OCI-LY3 (cell line): ENCODE data around the gene LOXL1.

Experiments
- H2AFZ ChIP-seq: fragments of 200-600, 300-600 bp; shearing (Covaris generic); 2 replicates; pipeline ENCODE4 v1.6.0; 2014; ENCODE audit warnings: antibody characterized with exemption, low read depth, low read length
- H3K27ac ChIP-seq: fragments of 200-600, 300-600 bp; sonication (generic); 2 replicates; pipeline ENCODE4 v1.5.1; 2014; ENCODE audit warnings: mild to moderate bottlenecking, low read length, moderate library complexity, mixed read lengths
- H3K27me3 ChIP-seq: fragments of 200-600, 300-600 bp; sonication (generic); 2 replicates; pipeline ENCODE4 v1.6.1; 2014; ENCODE audit warnings: low read depth, low read length, mixed read lengths
- H3K36me3 ChIP-seq: fragments of 200-600, 300-600 bp; sonication (generic); replicated peaks from 2 replicates; pipeline ENCODE3; 2014; ENCODE audit warnings: low read depth, low read length, mixed read lengths
- H3K4me1 ChIP-seq: fragments of 300-600, 200-600 bp; sonication (generic); 2 replicates; pipeline ENCODE4 v1.6.1; 2014; ENCODE audit warnings: low read length, mixed read lengths
- H3K4me2 ChIP-seq: fragments of 200-600, 300-600 bp; sonication (generic); 2 replicates; pipeline ENCODE4 v1.6.1; 2014; ENCODE audit warnings: low read length, mixed read lengths
- H3K4me3 ChIP-seq: fragments of 300-600, 200-600 bp; sonication (generic); 2 replicates; pipeline ENCODE4 v1.5.1; 2014; ENCODE audit warnings: antibody characterized with exemption, mild to moderate bottlenecking, low read length, moderate library complexity
- H3K79me2 ChIP-seq: fragments of 300-600, 200-600 bp; shearing (Covaris generic); 2 replicates; pipeline ENCODE4 v1.6.1; 2014; ENCODE audit warnings: mild to moderate bottlenecking, low read length, mixed read lengths
- H3K9ac ChIP-seq: fragments of 300-600, 200-600 bp; shearing (Covaris generic); 2 replicates; pipeline ENCODE4 v1.6.0; 2014; ENCODE audit warnings: mild to moderate bottlenecking, low read length, moderate library complexity
- H3K9me3 ChIP-seq: fragments of 200-600, 300-600 bp; shearing (Covaris generic); 2 replicates; pipeline ENCODE4 v1.6.1; 2014; ENCODE audit warnings: low read length, mixed read lengths; ENCODE audit not compliant: insufficient read depth
- H4K20me1 ChIP-seq: fragments of 200-600, 300-600 bp; sonication (generic); 2 replicates; pipeline ENCODE4 v1.6.1; 2016; ENCODE audit warnings: low read length, mixed read lengths; ENCODE audit not compliant: insufficient read depth
- CTCF ChIP-seq: fragments of 200-600, 300-600 bp; sonication (generic); IDR thresholded peaks from 2 replicates; pipeline ENCODE4 v1.5.1; 2014; ENCODE audit warnings: antibody characterized with exemption, low read length, low read depth
- EZH2phosphoT487 ChIP-seq: fragments of 200-600 bp; shearing (Covaris generic); IDR thresholded peaks from 2 replicates; pipeline ENCODE4 v1.6.1; 2018; ENCODE audit warnings: antibody characterized with exemption, mixed run types, low read depth

Gene LOXL1

GRCh38 chr15:73914145-73914544 is 12.1 kb upstream of the LOXL1 start:
- H3K27me3 ChIP-seq: peaks cover 50% of the 10 kb centered on the region
- H3K4me2 ChIP-seq: no peak overlapping the region
- no peaks in the 10 kb centered on the region for H4K20me1 ChIP-seq
- no peaks in the 10 kb centered on the region for H3K36me3 ChIP-seq
- no peaks in the 10 kb centered on the region for H3K9me3 ChIP-seq
- no peaks in the 10 kb centered on the region for H3K79me2 ChIP-seq
- no peaks in the 10 kb centered on the region for H3K4me1 ChIP-seq
- no peak overlapping the region for H3K4me3 ChIP-seq
- no peak overlapping the region for H3K27ac ChIP-seq
- H2AFZ ChIP-seq: no peak overlapping the region
- TF ChIP-seq CTCF (no peak), EZH2phosphoT487 (no peak)
- no peak overlapping the region for H3K9ac ChIP-seq

- no peak overlapping the region for H2AFZ ChIP-seq
- no peaks in the 10 kb centered on the region for H3K36me3 ChIP-seq
- no peaks in the 10 kb centered on the region for H4K20me1 ChIP-seq
- H3K4me3 ChIP-seq: no peak overlapping the region
- peaks cover 50% of the 10 kb centered on the region for H3K27me3 ChIP-seq
- no peak overlapping the region for H3K4me2 ChIP-seq
- no peak overlapping the region for H3K9ac ChIP-seq
- no peaks in the 10 kb centered on the region for H3K79me2 ChIP-seq
- no peak for TF ChIP-seq EZH2phosphoT487
- TF ChIP-seq CTCF: no peak
- H3K27ac ChIP-seq: no peak overlapping the region
- peaks cover under 1% of the 10 kb centered on the region for H3K4me1 ChIP-seq
- no peaks in the 10 kb centered on the region for H3K9me3 ChIP-seq
Measured at GRCh38 chr15:73915082-73915481, 11.2 kb upstream of the LOXL1 start.

GRCh38 chr15:73918784-73919183 is 7.5 kb upstream of the LOXL1 start:
- Histone ChIP-seq H3K36me3 (no peaks in the 10 kb centered on the region), H2AFZ (no peak overlapping the region), H3K4me3 (no peak overlapping the region), H3K9me3 (no peaks in the 10 kb centered on the region), H3K27ac (no peak overlapping the region), H3K27me3 (peaks cover 18% of the 10 kb centered on the region; the same call in 1 of the 2 replicates), H3K79me2 (no peaks in the 10 kb centered on the region), H3K4me1 (peaks cover 9% of the 10 kb centered on the region), H4K20me1 (no peaks in the 10 kb centered on the region), H3K4me2 (no peak overlapping the region), H3K9ac (no peak overlapping the region)
- TF ChIP-seq EZH2phosphoT487: no peak
- no peak for TF ChIP-seq CTCF

GRCh38 chr15:73919706-73920105 is 6.6 kb upstream of the LOXL1 start:
- Histone ChIP-seq H3K4me1 (peaks cover 13% of the 10 kb centered on the region), H3K9me3 (no peaks in the 10 kb centered on the region), H3K4me3 (no peak overlapping the region), H3K9ac (no peak overlapping the region), H3K79me2 (no peaks in the 10 kb centered on the region), H3K4me2 (no peak overlapping the region), H3K36me3 (no peaks in the 10 kb centered on the region), H3K27ac (no peak overlapping the region), H3K27me3 (peaks cover 11% of the 10 kb centered on the region; the same call in 1 of the 2 replicates), H4K20me1 (no peaks in the 10 kb centered on the region), H2AFZ (no peak overlapping the region)
- TF ChIP-seq EZH2phosphoT487 (no peak), CTCF (no peak)
